Measurements from ENCODE around the gene MYO5B.
"Not testable (repeated sequence)": the region's sequence is repeated elsewhere in the genome, so short reads cannot be mapped to it uniquely, and the experiment has no call there.

MYO5B gene

GRCh38 chr18:49814147-49814499 lies 380.8 kb downstream of the MYO5B start:
- peak; percentile 51 for DNase-seq

DNA sequence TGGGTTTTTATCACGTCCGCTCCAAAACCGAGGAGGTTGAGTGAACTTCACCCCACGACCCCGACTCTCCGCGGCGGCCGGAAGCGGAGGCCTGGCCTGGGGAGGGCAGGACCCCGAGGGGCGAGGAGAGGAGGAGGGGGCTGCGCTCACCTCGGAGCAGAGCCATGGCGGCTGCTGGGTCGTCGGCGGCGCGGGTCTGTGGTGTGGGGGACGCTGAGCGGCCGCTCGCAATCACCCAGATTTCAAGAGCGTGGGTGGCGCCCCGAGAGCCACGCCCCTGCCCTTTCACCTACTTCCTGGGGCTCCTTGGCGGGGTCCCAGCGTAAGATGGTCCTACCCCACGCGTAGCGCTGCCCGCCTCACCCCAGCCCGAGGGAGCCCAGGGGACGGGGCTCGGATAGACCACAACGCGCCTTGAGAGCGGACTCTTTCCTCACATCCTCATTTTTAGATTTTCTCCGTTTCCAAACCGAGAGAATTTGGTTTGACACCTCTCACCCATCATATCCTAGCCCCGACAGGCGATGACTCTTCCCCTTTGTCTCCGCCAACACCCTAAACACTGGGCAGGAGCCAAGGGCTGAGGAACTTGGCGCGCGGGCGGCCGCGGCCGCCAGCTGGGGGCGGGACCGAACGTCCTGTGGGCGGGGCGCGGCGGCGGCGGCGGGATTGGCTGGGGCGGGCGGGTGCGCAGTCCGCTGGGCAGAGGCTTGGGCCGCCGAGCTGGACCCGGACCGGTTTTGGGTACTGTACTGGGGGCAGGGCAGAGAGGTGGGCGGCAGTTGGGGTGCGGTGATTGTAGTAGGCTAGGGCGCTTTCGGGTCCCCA lies 381.4 kb downstream of the MYO5B start, which contains the start of gene ACAA2:
Gene ACAA2, minus strand, starts transcription at position 215 of the 828 bp plus-strand sequence. Its CDS starts 49 bp downstream, at position 166.
- DNase-seq, result peak; percentile 86

DNA sequence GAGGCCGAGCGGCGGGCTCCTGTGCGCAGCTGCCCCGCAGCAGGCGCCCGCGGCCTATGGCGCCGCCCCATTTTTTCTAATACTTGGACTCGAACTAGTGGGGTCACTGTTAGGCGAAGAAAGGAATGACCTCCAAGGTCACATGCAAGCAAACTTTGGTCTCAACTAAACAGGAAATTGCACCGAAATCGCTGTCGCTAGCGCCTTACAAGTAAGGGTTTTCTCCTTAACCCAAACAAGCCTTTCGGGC lies 382.0 kb downstream of the MYO5B start:
- peak; percentile 54 for DNase-seq

DNA sequence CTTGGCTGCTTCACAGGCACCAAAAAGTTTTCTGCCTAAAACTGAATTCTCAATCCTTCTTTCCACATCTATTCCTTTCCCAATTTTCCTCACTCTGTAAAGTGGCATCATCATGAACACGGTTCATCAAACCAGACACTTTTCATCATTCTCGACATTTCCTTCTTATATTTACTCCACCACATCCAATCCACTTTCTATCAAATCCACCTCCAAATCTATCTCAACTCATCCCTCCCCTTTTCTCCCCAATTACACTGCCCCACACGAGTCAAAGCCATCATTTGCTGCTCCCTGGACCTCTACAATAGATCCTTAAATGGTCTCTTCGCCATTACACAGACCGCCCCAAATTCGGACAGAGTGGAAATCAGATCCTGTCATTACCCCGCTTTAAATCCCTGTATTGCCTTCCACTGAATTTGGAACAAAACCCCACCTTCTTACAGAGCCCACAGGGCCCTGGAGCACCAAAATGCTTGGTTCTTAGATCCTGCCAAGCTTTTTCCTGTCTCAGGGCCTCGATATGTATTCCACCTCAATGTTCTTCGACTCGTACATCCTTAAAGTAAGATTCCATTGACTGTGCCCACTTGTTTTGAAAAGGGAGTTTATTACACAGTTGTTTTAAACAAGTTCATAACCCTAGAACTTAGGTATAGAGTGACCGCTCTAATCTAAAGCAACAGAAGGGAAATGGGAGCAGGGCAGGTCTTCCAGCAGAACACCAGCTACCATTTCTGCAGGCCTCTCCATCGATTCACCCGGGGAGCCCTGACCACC lies 382.5 kb downstream of the MYO5B start:
- DNase-seq, result no peak

GRCh38 chr18:49811151-49811938 lies 383.6 kb downstream of the MYO5B start:
- peak; percentile 12 for DNase-seq

- not testable (repeated sequence) for DNase-seq
Measured at GRCh38 chr18:49808553-49809191, 386.3 kb downstream of the MYO5B start.

GRCh38 chr18:49804096-49804495 lies 390.9 kb downstream of the MYO5B start:
- DNase-seq, result no peak

DNA sequence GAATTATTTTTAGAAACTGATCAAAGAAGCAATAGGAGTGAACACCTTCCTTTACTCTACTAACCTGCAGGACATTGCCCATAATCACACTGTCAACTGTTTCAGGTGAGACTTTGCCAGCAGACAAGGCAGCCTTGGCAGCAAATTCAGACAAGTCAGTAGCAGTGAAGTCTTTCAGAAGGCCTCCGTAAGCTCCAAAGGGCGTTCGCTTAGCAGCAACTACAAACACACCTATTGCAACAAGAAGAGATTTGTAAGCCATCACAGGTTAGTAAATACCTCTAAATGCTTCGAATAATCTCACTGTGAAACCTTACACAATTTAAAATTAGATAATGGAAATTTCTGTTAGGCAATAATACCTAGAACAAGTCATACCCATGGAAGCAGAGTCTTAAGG lies 392.3 kb downstream of the MYO5B start:
- no peak for DNase-seq

GRCh38 chr18:49800491-49800890 lies 394.5 kb downstream of the MYO5B start:
- not testable (repeated sequence) for DNase-seq

GRCh38 chr18:49799806-49800205 lies 395.1 kb downstream of the MYO5B start:
- not testable (repeated sequence) for DNase-seq

DNA sequence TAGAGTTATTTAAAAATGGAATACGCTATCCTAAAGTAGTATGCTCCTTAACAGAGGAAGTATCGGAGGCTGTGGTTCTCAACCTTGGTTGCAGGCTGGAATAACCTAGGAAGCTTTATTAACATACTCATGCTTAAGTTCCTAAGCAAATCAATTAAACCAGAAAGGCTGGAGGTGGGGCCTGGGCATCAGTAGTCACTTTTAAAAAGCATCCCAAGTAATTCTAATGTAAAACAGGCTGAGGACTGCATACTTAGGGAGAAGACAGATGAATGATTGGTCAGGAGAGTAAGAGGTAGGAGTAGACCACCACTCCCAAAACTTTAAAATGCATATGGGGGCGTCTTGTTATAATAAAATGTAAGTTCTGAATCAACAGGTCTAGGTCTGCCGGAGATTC lies 396.9 kb downstream of the MYO5B start:
- no peak for DNase-seq

DNA sequence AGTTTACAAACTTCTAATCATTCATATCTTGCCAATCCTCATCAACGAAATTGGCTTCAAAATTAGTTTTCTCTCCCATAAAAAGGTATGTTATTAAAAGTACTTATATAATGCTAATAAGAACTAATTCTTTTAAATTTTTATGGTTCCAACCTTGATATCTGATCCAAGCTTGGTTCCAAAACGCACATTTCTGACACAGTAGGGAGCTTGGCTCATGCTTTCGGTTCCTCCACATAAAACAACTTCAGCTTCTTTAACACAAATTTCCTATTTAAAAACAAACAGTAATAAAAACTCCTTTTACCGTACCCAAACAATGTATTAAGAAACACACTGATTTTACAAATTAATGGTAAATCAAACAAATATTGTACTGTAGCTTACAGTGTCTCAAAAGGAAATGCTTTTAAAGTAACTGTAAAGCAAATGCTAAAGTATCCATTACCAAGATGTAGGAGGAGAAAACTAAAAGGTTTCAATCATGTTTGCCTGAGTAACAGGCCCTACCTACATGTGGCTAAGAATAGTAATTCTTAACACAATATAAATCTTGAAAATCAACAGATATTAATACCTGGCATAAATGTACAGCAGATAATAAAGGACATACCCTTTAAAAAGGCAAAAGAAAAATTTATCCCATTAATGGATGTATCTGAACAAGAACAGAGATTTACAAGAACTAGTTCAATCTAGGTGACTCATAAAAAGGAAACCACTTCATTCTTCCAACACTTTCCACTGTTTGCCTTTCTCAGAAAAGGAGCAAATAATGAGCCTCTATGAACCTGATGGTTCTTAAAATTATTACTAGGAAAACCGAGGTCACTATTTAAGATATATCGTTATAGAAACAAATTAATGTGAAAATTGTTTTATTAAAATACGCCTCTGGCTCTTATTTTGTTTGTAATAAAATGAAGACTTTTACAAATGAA lies 399.1 kb downstream of the MYO5B start:
- DNase-seq, result no peak

GRCh38 chr18:49794743-49795142 lies 400.2 kb downstream of the MYO5B start:
- no peak for DNase-seq

DNA sequence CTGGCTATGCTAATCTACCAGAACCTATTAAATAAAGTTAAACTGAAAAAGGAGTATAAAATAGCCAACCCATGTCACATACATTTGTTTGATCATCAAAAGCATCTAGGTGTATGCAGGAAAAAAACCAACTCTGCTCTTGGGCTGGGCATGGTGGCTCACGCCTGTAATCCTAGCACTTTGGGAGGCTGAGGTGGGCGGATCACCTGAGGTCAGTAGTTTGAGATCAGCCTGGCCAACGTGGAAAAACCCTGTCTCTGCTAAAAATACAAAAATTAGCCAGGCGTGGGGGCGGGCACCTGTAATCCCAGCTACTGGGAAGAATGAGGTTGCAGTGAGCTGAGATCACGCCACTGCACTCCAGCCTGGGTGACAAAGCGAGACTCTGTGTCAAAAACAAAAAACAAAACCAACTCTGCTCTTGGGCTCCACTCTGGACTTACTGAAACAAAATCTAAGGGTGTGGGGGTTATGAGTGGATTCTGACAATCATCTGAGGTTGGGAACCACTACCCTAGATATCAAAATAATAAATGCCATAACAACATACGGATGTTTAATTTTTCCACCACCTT lies 405.3 kb downstream of the MYO5B start:
- DNase-seq, result not testable (repeated sequence)

DNA sequence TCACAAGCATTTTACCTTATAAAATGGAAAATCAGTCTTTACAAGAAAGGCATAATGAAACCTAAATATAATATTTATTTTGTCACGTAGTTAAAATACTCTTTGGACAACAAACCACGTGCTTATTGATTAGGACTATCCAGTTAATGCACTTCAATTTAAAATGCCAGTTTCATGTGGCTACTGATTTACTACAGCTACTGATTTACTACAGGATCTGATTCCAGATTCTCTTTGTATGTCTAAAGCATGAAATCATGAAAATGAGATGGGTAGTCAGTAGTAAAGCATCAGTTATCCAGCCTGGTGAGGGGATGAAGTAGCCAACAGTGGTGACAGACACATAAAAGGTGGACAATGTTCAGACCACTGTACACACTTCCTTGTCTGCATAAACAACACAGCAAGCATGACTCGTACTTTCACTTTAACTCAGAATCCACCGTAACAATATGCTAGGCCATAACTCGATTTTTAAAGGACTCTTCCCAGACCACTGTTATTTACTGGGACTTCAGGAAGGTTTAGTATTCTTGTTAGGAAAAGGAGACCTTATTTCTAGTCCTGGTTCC lies 406.5 kb downstream of the MYO5B start:
- no peak for DNase-seq

DNA sequence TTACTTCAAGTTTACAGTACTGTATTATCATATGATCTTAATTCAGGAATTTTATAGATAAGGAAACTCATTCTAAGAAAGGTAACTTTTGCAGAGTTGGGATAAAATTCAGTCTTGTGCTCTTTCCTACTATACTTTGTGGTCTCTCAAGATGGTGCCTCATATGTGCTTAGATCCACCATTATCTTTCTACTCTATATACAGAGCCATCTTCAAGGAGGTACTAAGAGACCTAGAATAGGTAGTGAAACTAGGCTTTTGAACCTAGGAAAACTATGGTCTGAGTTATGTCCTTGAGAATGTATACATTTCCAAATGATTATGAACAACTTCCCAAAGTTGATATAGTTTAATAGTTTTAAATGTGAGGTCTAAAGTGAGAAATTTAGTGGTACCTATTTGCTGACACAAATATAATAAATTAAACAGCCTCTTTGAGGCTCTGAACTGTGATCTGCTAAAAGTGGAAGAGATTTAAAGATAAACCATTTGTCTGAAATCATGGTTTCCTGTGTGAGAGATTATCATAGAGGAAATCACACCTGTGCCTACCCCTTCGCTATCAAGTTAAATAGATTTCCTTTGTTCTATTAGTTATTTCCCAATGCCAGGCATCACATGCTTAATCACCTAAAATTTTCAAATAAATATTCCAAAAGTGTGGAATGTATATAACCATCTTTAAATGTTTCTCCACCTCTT lies 408.8 kb downstream of the MYO5B start:
- DNase-seq, result no peak

- DNase-seq, result no peak
Measured at GRCh38 chr18:49784427-49785185, 410.3 kb downstream of the MYO5B start.

DNA sequence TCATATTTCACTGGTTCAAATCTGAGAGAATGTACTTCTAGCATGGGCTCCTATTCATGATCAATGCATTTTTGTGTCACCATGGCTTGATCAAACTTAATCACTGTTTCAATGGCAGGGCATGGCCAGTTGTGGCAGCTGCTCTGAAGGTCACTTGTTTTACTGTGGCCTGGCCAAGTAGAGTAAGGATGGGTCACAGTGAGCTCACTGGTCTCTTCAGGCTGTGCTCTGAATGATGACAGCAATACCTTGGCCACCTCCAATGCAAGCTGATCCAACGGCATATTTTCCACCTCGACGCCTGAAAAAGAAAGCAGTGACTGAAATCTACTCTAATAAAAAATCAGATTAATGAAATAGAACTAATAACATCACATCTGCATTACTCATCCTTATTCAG lies 411.3 kb downstream of the MYO5B start:
- DNase-seq, result not testable (repeated sequence)

DNA sequence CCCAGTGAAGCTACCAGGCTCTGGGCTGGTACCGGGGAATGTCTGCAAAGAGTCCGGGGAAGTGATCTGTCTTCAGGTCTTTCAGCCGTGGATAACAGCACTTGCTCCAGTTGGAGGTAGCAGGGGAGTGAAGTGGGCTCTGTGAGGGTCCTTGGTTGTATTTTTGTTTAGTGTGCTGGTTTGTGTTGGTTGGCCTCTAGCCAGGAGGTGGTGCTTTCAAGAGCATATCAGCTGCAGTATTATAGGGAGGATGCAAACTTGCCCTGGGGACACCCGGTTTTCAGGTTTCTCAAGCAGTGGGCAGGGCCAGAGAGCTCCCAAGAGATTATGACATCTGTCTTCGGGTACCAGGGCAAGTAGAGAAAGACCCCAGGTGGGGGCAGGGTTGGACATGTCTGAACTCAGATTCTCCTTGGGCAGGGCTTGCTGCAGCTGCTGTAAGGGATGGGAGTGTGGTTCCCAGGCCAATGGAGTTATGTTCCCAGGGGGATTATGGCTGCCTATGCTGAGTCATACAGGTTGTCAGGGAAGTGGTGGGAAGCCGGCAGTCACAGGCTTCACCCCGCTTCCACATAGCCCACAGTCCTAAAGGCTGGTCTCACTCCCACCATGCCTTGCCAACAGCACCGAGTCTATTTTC lies 416.0 kb downstream of the MYO5B start:
- peak; percentile 21 for DNase-seq

Measured in NCI-H1105 (cell line).